K562 (cell line): ENCODE measurements around the gene ADGRB2. TPM values are rescaled to one million over a fixed set of nuclear protein-coding genes. Genes with fewer than 3 reads are reported as not detected.

Source experiments
- ATAC-seq: fragments of 200-7000 bp; cut with Tn5 transposase; 3 replicates; pipeline ENCODE4 v1.9.1; 2020; ENCODE audit warnings: moderate library complexity
- BruUV-seq: library from RNA; stranded (reverse); fragments of 400-500 nt; replicated peaks from 2 replicates; lab custom pipeline; 2021; lab: Mats Ljungman, UMichigan
- CTCF ChIA-PET: fragments of 300-600 bp; formaldehyde crosslinking; extraction: SDS; loops from one replicate; lab custom pipeline; 2021; ENCODE audit warnings: low intra/inter-chr PET ratio; lab: Yijun Ruan, JAX
- POLR2A ChIA-PET: fragments of 300-600, 350-650 bp; sonication (Branson Sonifier 250); formaldehyde crosslinking; extraction: SDS; loops from one replicate; lab custom pipeline; 2021; ENCODE audit warnings: antibody characterized with exemption, inconsistent platforms; lab: Yijun Ruan, JAX
- DNase-seq, 4 experiments: peaks; one replicate each; pipeline versions ENCODE4 v3.0.0 to v3.0.0-alpha.2; 2011 to 2018; ENCODE audit warnings: low spot score in 3 of 4, mixed read lengths in 3 of 4; ENCODE audit errors: extremely low read depth in 1 of 4
- FAIRE-seq: peaks from 2 replicates; lab custom pipeline; 2011; peaks lifted over from hg19 to GRCh38; lab: Jason Lieb, UNC
- H2AFZ ChIP-seq: 2 replicates; pipeline ENCODE4 v1.6.0; 2011; ENCODE audit warnings: low read depth, low read length, control low read depth, inconsistent platforms
- H3K27ac ChIP-seq: fragments of 200-600 bp; 3 replicates; pipeline ENCODE4 v1.8.0; 2011; ENCODE audit warnings: low read depth, mild to moderate bottlenecking, control low read depth, inconsistent platforms, low read length, moderate library complexity, mixed read lengths; ENCODE audit errors: extremely low read depth
- H3K27me3 ChIP-seq, 2 experiments: fragments of 300-600 bp in 1 of 2; 2 replicates in 1 of 2; 3 replicates in 1 of 2; pipeline versions ENCODE4 v1.6.0 to v1.8.0; 2011; ENCODE audit warnings: inconsistent platforms in 2 of 2, low read length in 2 of 2, mild to moderate bottlenecking in 1 of 2, mixed read lengths in 1 of 2, moderate library complexity in 1 of 2; ENCODE audit not compliant: control insufficient read depth in 2 of 2, insufficient read depth in 2 of 2
- H3K36me3 ChIP-seq: fragments of 300-600 bp; 3 replicates; pipeline ENCODE4 v1.8.0; 2011; ENCODE audit warnings: mild to moderate bottlenecking, low read length, inconsistent platforms; ENCODE audit not compliant: control insufficient read depth, insufficient read depth
- H3K4me1 ChIP-seq, 2 experiments: fragments of 200-600 bp in 1 of 2; replicated peaks in 1 of 2; 2 replicates in 1 of 2; 3 replicates in 1 of 2; pipeline versions ENCODE4 v1.5.1 to v1.8.0; 2011; ENCODE audit warnings: inconsistent platforms in 2 of 2, low read length in 2 of 2, mild to moderate bottlenecking in 1 of 2, mixed read lengths in 1 of 2, moderate library complexity in 1 of 2; ENCODE audit not compliant: control insufficient read depth in 2 of 2, insufficient read depth in 2 of 2
- H3K4me2 ChIP-seq: 2 replicates; pipeline ENCODE4 v1.6.1; 2011; ENCODE audit warnings: low read length, control low read depth, inconsistent platforms, mixed read lengths; ENCODE audit not compliant: insufficient read depth
- H3K4me3 ChIP-seq: fragments of 200-600 bp; sonication (generic), shearing (Covaris generic); 2 replicates; pipeline ENCODE4 v1.5.1; 2016; ENCODE audit warnings: control low read depth, inconsistent platforms
- H3K79me2 ChIP-seq: fragments of 200-600 bp; 3 replicates; pipeline ENCODE4 v1.8.0; 2011; ENCODE audit warnings: low read length, inconsistent platforms; ENCODE audit not compliant: control insufficient read depth, insufficient read depth
- H3K9ac ChIP-seq, 2 experiments: 2 replicates each; pipeline versions ENCODE4 v1.6.0 to v1.6.1; 2011; ENCODE audit warnings: low read depth in 2 of 2, low read length in 2 of 2, control low read depth in 1 of 2, inconsistent platforms in 1 of 2, mild to moderate bottlenecking in 1 of 2, mixed read lengths in 1 of 2; ENCODE audit not compliant: insufficient read depth in 1 of 2
- H3K9me1 ChIP-seq: one replicate; pipeline ENCODE4 v1.6.0; 2011; ENCODE audit warnings: inconsistent platforms, mild to moderate bottlenecking, low read length, moderate library complexity; ENCODE audit not compliant: control insufficient read depth, insufficient read depth
- H3K9me3 ChIP-seq: replicated peaks from 2 replicates; pipeline ENCODE4 v1.5.1; 2011; ENCODE audit warnings: low read depth, low read length, inconsistent platforms; ENCODE audit not compliant: control insufficient read depth, insufficient read depth
- H4K20me1 ChIP-seq: replicated peaks from 2 replicates; pipeline ENCODE4 v1.6.1; 2011; ENCODE audit warnings: low read length, inconsistent platforms, mixed read lengths; ENCODE audit not compliant: control insufficient read depth, insufficient read depth
- CREB1 ChIP-seq, 2 experiments: sonication (generic) in 1 of 2; formaldehyde crosslinking in 1 of 2; IDR thresholded peaks; 2 replicates each; pipeline versions ENCODE4 v1.6.1 to v1.8.0; 2012 to 2022; ENCODE audit warnings: inconsistent platforms in 1 of 2, mild to moderate bottlenecking in 1 of 2, missing genetic modification reagents in 1 of 2, moderate library complexity in 1 of 2
- FIP1L1 ChIP-seq: fragments of 200-400 bp; formaldehyde crosslinking; IDR thresholded peaks from 2 replicates; pipeline ENCODE4 v1.6.1; 2018; ENCODE audit warnings: mild to moderate bottlenecking, low read depth, low read length; ENCODE audit not compliant: poor library complexity, severe bottlenecking
- FOXK2 ChIP-seq, 2 experiments: fragments of 450-650 bp; IDR thresholded peaks in 1 of 2; conservative IDR thresholded peaks in 1 of 2; 2 replicates each; pipeline ENCODE4 v1.6.1; 2016; ENCODE audit warnings: low read depth in 2 of 2, mild to moderate bottlenecking in 1 of 2
- KDM2B ChIP-seq: fragments of 250-450 bp; sonication (Bioruptor Pico); IDR thresholded peaks from 2 replicates; pipeline ENCODE4 v1.8.0; 2021; ENCODE audit warnings: mild to moderate bottlenecking, moderate library complexity
- KLF6 ChIP-seq: fragments of 250-450 bp; sonication (Bioruptor Pico); IDR thresholded peaks from 2 replicates; pipeline ENCODE4 v1.4.0; 2020; ENCODE audit warnings: mild to moderate bottlenecking, moderate library complexity, borderline replicate concordance
- LEF1 ChIP-seq: fragments of 450-650 bp; IDR thresholded peaks from 2 replicates; pipeline ENCODE4 v1.6.1; 2016; ENCODE audit warnings: mild to moderate bottlenecking
- RBM34 ChIP-seq: fragments of 200-400 bp; formaldehyde crosslinking; IDR thresholded peaks from 2 replicates; pipeline ENCODE4 v1.6.1; 2018; ENCODE audit warnings: low read length, borderline replicate concordance; ENCODE audit not compliant: insufficient read depth
- RBM39 ChIP-seq: fragments of 200-400 bp; formaldehyde crosslinking; optimal IDR thresholded peaks from 2 replicates; pipeline ENCODE3; 2018; ENCODE audit warnings: low read depth, low read length
- ZNF316 ChIP-seq: fragments of 450-650 bp; IDR thresholded peaks from 2 replicates; pipeline ENCODE4 v1.6.1; 2016
- ZNF696 ChIP-seq: fragments of 250-450 bp; sonication (Bioruptor Pico); conservative IDR thresholded peaks from 2 replicates; pipeline ENCODE4 v1.4.0; 2020; ENCODE audit warnings: mild to moderate bottlenecking, moderate library complexity
- WGBS: fragments of 100-300 bp; shearing (Covaris generic); methylation state at CpG from one replicate; pipeline ENCODE4 v1.1.6; 2016; ENCODE audit warnings: low coverage, mixed read lengths; ENCODE audit not compliant: insufficient coverage; ENCODE audit errors: missing lambda C conversion rate; 5-methylcytosine and 5-hydroxymethylcytosine counted together
- in situ Hi-C: fragments of 300-500 bp; cut with MboI; formaldehyde crosslinking; loops from 4 replicates; pipeline ENCODE4 v1.15.0; 2018; ENCODE audit warnings: inconsistent platforms, mixed read lengths
- intact Hi-C: fragments of 100-400 bp; cut with micrococcal nuclease; formaldehyde crosslinking; loops from 2 replicates; pipeline ENCODE4 v1.14.2; 2022
- polyA plus RNA-seq, 8 experiments: library from polyadenylated mRNA; depleted of rRNA in 4 of 8; stranded (reverse) in 5 of 8; unstranded in 3 of 8; fragments of >200 nt; fragmentation: Nextera tagmentation in 2 of 8; fragmentation: Illumina TruSeq in 1 of 8; extraction: Ambion mirVana in 2 of 8; extraction: Trizol in 1 of 8; gene quantifications; 2 replicates each; pipeline versions ENCODE4 v1.2.1 to v1.2.3, GENCODE V29; 2011 to 2014; ENCODE audit warnings: inconsistent platforms in 1 of 8, missing spikeins in 1 of 8
- total RNA-seq, 7 experiments: library from RNA; depleted of rRNA in 6 of 7; stranded (reverse); fragments of >200 nt in 6 of 7; fragmentation: Illumina TruSeq in 2 of 7; extraction: Trizol in 2 of 7; gene quantifications; 2 replicates each; pipeline versions ENCODE4 v1.2.1 to v1.2.3, GENCODE V29; 2011 to 2021; ENCODE audit warnings: low replicate concordance in 1 of 7
- TF ChIP-seq, protein P1 (sequence below): fragments of 200-800 bp; sonication (Bioruptor generic); IDR thresholded peaks from 2 replicates; pipeline ENCODE4 v1.6.1; 2017; ENCODE audit warnings: missing genetic modification characterization, missing compliant biosample characterization
- TF ChIP-seq, protein P2 (sequence below): fragments of 250-450 bp; sonication (Bioruptor Pico); IDR thresholded peaks from 2 replicates; pipeline ENCODE4 v1.9.0; 2021; ENCODE audit warnings: mild to moderate bottlenecking

ADGRB2 gene
- total and polyA plus RNA-seq, 9 of the 15 experiments (the other 6 are each of a cell fraction or from before 2014, with no cell fraction given) = 0.04 to 0.23 (median 0.20) TPM; not detected in 2

DNA sequence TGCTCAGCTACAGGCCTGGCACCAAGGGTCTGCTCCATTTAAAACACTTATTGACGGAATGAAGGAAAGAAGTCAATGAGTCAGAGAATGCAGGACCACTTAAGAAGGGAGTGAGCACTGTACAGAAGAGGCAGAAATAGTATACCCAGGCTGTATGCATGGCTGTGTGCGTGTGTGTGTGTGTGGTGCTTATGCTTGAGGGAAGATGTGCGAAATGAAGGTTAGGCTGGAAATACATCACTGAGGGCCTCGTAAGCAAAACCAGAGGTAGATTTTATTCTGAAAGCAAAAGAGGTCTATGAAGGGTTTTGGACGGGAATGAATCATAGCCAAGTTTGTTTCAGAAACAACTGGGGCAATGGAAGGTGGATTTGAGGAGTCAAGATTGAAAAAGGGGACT lies 9.7 kb upstream of the ADGRB2 start:
- CTCF ChIA-PET = no interaction called here
- DNase-seq (no peak), ATAC-seq (no peak), FAIRE-seq (no peak)
- H3K9ac ChIP-seq = no peak overlapping the region
- 3% methylated on average over 5 of the region's 5 CpGs for WGBS
- peaks cover 17 to 32% of the 10 kb centered on the region in 2 experiments for H3K4me1 ChIP-seq
- H3K27me3 ChIP-seq = peaks cover 13 to 49% of the 10 kb centered on the region in 2 experiments; a peak in 4 of 5 replicates
- H3K9me3 ChIP-seq = no peaks in the 10 kb centered on the region
- H3K79me2 ChIP-seq = no peaks in the 10 kb centered on the region
- POLR2A ChIA-PET = interaction anchor here (1.0 kb wide), 1 partner anchor 18 kb away, joined by 3 read pairs; no protein-coding TSS in a partner anchor
- peaks cover 19% of the 10 kb centered on the region for H4K20me1 ChIP-seq
- H2AFZ ChIP-seq = no peak overlapping the region
- no peaks in the 10 kb centered on the region for H3K36me3 ChIP-seq
- H3K9me1 ChIP-seq = no peaks in the 10 kb centered on the region
- H3K27ac ChIP-seq = no peak overlapping the region
- in situ Hi-C loops = no loop called here
- TF ChIP-seq FOXK2 (conservative IDR thresholded peaks at IDR 0.05 in 1 of 2, IDR thresholded peaks at IDR 0.05 in 1 of 2; ENCODE audit: low read depth in 2 of 2) (no peak), RBM34 (no peak), LEF1 (no peak), RBM39 (no peak), KLF6 (CRISPR knock-in tag) (no peak), CREB1 (IDR thresholded peaks at IDR 0.05) (no peak), CREB1 (CRISPR knock-in tag; IDR thresholded peaks at IDR 0.05) (no peak), FIP1L1 (no peak), ZNF316 (no peak), KDM2B (no peak), ZNF696 (CRISPR knock-in tag) (no peak)
- TF ChIP-seq, protein P1, sequence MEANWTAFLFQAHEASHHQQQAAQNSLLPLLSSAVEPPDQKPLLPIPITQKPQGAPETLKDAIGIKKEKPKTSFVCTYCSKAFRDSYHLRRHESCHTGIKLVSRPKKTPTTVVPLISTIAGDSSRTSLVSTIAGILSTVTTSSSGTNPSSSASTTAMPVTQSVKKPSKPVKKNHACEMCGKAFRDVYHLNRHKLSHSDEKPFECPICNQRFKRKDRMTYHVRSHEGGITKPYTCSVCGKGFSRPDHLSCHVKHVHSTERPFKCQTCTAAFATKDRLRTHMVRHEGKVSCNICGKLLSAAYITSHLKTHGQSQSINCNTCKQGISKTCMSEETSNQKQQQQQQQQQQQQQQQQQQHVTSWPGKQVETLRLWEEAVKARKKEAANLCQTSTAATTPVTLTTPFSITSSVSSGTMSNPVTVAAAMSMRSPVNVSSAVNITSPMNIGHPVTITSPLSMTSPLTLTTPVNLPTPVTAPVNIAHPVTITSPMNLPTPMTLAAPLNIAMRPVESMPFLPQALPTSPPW (CRISPR knock-in tag) = no peak
- TF ChIP-seq, protein P2, sequence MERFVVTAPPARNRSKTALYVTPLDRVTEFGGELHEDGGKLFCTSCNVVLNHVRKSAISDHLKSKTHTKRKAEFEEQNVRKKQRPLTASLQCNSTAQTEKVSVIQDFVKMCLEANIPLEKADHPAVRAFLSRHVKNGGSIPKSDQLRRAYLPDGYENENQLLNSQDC = no peak
- no peak overlapping the region for H3K4me3 ChIP-seq
- intact Hi-C loops = no loop called here
- no peak overlapping the region for H3K4me2 ChIP-seq
- BruUV-seq = no TSS peak
